Measurements from ENCODE around the gene IQCB1. TPM values are rescaled to one million over a fixed set of nuclear protein-coding genes. Genes with fewer than 3 reads are reported as not detected.

Gene IQCB1
- total and polyA plus RNA-seq, 2 experiments from 2014 or later: 28.8 to 39.0 TPM

GRCh38 chr3:121809249-121809648 lies 25.6 kb downstream of the IQCB1 start:
- Histone ChIP-seq H3K27ac (ENCODE audit: low read depth) (no peak overlapping the region), H4K20me1 (replicated peaks; ENCODE audit: insufficient read depth) (no peaks in the 10 kb centered on the region; the same call in 1 of the 2 replicates), H3F3A (replicated peaks; ENCODE audit: low read depth) (no peaks in the 10 kb centered on the region), H2AFZ (no peak overlapping the region), H3K4me3 (no peak overlapping the region), H3K79me2 (replicated peaks; ENCODE audit: insufficient read depth) (peaks cover 19% of the 10 kb centered on the region), H3K9me2 (ENCODE audit: insufficient read depth) (no peaks in the 10 kb centered on the region), H3K4me1 (ENCODE audit: insufficient read depth) (no peaks in the 10 kb centered on the region), H3K27me3 (ENCODE audit: insufficient read depth) (no peaks in the 10 kb centered on the region), H3K4me2 (no peak overlapping the region), H3K36me3 (ENCODE audit: insufficient read depth) (peaks cover 11% of the 10 kb centered on the region; the same call in 1 of the 2 replicates)
- no peak for ATAC-seq
- Mint-ChIP-seq H3K27me3 (ENCODE audit: insufficient read depth, low read depth, poor library complexity) (no peaks in the 10 kb centered on the region), H3K4me3 (no peak overlapping the region), H3K9me3 (no peaks in the 10 kb centered on the region), H3K36me3 (ENCODE audit: low read depth) (peaks cover 25% of the 10 kb centered on the region), H3K4me1 (no peaks in the 10 kb centered on the region), H3K27ac (no peak overlapping the region)
- no peak for TF ChIP-seq STAT1 (IDR thresholded peaks at IDR 0.05; ENCODE audit: unreplicated experiment)
- TF ChIP-seq ZNF331 (CRISPR knock-in tag; IDR thresholded peaks at IDR 0.05; ENCODE audit: low read depth): no peak
- TF ChIP-seq NANOG (IDR thresholded peaks at IDR 0.05; ENCODE audit: borderline replicate concordance): no peak
- no peak for TF ChIP-seq ETS1 (IDR thresholded peaks at IDR 0.05)
- TF ChIP-seq REST (IDR thresholded peaks at IDR 0.05; ENCODE audit: unreplicated experiment): no peak
- TF ChIP-seq EZH2phosphoT487 (IDR thresholded peaks at IDR 0.05; ENCODE audit: unreplicated experiment): no peak
- no peak for TF ChIP-seq CTCF (conservative IDR thresholded peaks at IDR 0.05; ENCODE audit: low read depth in 2 of 2)
- no peak for TF ChIP-seq ZNF114 (CRISPR knock-in tag; IDR thresholded peaks at IDR 0.05)
- TF ChIP-seq CREB1 (CRISPR knock-in tag; IDR thresholded peaks at IDR 0.05; ENCODE audit: low read depth): no peak
- TF ChIP-seq EZH2 (IDR thresholded peaks at IDR 0.05; ENCODE audit: low read depth, unreplicated experiment): no peak
- no peak for TF ChIP-seq POLR2AphosphoS5 (IDR thresholded peaks at IDR 0.05; ENCODE audit: low read depth)
- no peak for TF ChIP-seq JUNB (IDR thresholded peaks at IDR 0.05; ENCODE audit: unreplicated experiment)
- no peak for DNase-seq (ENCODE audit: low spot score)
